Breast epithelium (tissue), 4 donors: ENCODE measurements around the gene SVEP1. TPM values are rescaled to one million over a fixed set of nuclear protein-coding genes. Genes with fewer than 3 reads are reported as not detected.

Experiments used
- DNase-seq, 2 donors: peaks; one replicate each; pipeline ENCODE4 v3.0.0-alpha.2; 2019; ENCODE audit warnings: low spot score in 2 of 2
- H3K27ac ChIP-seq, 2 donors: fragments of 200-600 bp; sonication (generic) in 1 of 2; one replicate each; pipeline ENCODE4 v1.5.1; 2016 to 2019; ENCODE audit warnings: mild to moderate bottlenecking in 1 of 2
- H3K27me3 ChIP-seq, 2 donors: fragments of 200-600 bp; sonication (generic) in 1 of 2; one replicate each; pipeline versions ENCODE4 v1.5.1 to v1.6.0; 2017 to 2019; ENCODE audit warnings: control low read depth in 1 of 2, mild to moderate bottlenecking in 1 of 2
- H3K36me3 ChIP-seq: fragments of 200-600 bp; one replicate; pipeline ENCODE4 v1.5.1; 2019
- H3K4me1 ChIP-seq, 2 donors: fragments of 200-600 bp; sonication (generic); one replicate each; pipeline ENCODE4 v1.5.1; 2016 to 2019; ENCODE audit warnings: control low read depth in 1 of 2
- H3K4me3 ChIP-seq, 3 donors: fragments of 200-600 bp; sonication (generic); 1 replicate in 2 of 3; 2 replicates in 1 of 3; pipeline ENCODE4 v1.5.1; 2016 to 2019; ENCODE audit warnings: mild to moderate bottlenecking in 3 of 3, moderate library complexity in 2 of 3
- H3K9me3 ChIP-seq, 2 donors: fragments of 200-600 bp; sonication (generic) in 1 of 2; one replicate each; pipeline ENCODE4 v1.5.1; 2016 to 2019; ENCODE audit warnings: control low read depth in 1 of 2
- POLR2A ChIP-seq: fragments of 450-650 bp; IDR thresholded peaks from one replicate; pipeline ENCODE4 v1.6.1; 2016; ENCODE audit warnings: antibody characterized with exemption, mild to moderate bottlenecking, moderate library complexity
- POLR2AphosphoS5 ChIP-seq, 3 donors: sonication (generic); formaldehyde crosslinking; IDR thresholded peaks; one replicate each; pipeline ENCODE4 v1.6.1; 2017; ENCODE audit warnings: antibody characterized with exemption in 3 of 3
- intact Hi-C: fragments of 100-400 bp; cut with DNase I; formaldehyde crosslinking; loops from one replicate; pipeline ENCODE4 v1.15.1; 2023; ENCODE audit warnings: low total_unique reads
- total RNA-seq, 3 donors: library from RNA; depleted of rRNA; stranded (reverse); fragments of >200 nt; gene quantifications; one replicate each; pipeline ENCODE4 v1.1.0, GENCODE V29; 2016
- TF ChIP-seq, protein P1 (sequence below), 3 donors: fragments of 450-650 bp; IDR thresholded peaks; one replicate each; pipeline ENCODE4 v1.5.1; 2016 to 2017; ENCODE audit warnings: antibody characterized with exemption in 3 of 3, mild to moderate bottlenecking in 3 of 3, moderate library complexity in 3 of 3

The SVEP1 gene
- total RNA-seq, 3 donors from 2014 or later = 54.6 to 158 (median 99.0) TPM

DNA sequence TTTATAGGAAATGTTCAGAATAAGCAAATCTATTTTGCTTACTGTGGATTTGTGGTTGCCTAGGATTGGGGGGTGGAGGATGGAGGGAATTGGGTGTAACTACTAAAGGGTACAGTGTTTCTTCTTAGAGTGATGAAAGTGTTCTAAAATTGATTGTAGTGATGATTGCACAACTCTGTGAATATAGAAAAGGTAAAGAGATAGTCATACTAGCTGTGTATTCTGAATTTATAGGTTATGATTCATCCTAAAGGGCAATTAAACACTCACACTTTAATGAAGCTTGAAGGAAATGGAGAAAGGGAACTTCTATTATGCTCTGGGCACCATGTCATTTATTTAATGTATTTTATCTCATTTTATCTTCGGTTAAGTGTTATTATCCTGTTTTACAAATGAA lies 251.8 kb downstream of the SVEP1 start:
- TF ChIP-seq POLR2A (no peak), POLR2AphosphoS5 (IDR thresholded peaks at IDR 0.05) (no peak)
- TF ChIP-seq, protein P1, sequence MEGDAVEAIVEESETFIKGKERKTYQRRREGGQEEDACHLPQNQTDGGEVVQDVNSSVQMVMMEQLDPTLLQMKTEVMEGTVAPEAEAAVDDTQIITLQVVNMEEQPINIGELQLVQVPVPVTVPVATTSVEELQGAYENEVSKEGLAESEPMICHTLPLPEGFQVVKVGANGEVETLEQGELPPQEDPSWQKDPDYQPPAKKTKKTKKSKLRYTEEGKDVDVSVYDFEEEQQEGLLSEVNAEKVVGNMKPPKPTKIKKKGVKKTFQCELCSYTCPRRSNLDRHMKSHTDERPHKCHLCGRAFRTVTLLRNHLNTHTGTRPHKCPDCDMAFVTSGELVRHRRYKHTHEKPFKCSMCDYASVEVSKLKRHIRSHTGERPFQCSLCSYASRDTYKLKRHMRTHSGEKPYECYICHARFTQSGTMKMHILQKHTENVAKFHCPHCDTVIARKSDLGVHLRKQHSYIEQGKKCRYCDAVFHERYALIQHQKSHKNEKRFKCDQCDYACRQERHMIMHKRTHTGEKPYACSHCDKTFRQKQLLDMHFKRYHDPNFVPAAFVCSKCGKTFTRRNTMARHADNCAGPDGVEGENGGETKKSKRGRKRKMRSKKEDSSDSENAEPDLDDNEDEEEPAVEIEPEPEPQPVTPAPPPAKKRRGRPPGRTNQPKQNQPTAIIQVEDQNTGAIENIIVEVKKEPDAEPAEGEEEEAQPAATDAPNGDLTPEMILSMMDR (IDR thresholded peaks at IDR 0.05) = no peak
- Histone ChIP-seq H3K36me3 (no peaks in the 10 kb centered on the region), H3K9me3 (no peaks in the 10 kb centered on the region), H3K4me1 (no peaks in the 10 kb centered on the region), H3K4me3 (no peak overlapping the region), H3K27me3 (no peaks in the 10 kb centered on the region), H3K27ac (no peak overlapping the region)
- intact Hi-C loops = no loop called here
- no peak for DNase-seq

DNA sequence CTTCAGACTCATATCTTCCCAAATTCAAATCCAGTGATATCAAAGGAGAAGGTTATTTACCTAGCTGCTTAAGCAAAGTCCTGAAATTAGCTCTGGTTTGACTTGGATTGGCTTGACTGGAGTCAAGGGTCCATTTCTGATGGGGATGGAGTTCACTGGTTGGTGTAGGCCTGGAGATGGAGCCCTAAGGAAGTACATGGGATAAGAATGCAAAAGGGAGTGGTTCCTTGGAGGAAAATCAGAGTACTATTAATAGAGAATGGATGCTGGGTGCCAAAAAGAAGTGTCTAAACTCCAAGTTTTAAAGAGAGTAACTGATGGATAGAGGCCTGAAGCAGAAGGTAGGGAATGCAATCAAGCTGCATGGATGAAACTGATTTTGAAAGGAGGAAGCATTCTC lies 255.7 kb downstream of the SVEP1 start:
- no peaks in the 10 kb centered on the region for H3K4me1 ChIP-seq
- H3K27me3 ChIP-seq = no peaks in the 10 kb centered on the region
- no peak overlapping the region for H3K4me3 ChIP-seq
- TF ChIP-seq, protein P1 (IDR thresholded peaks at IDR 0.05) = no peak
- TF ChIP-seq POLR2AphosphoS5 (IDR thresholded peaks at IDR 0.05) = no peak
- no peak for TF ChIP-seq POLR2A
- DNase-seq = no peak
- intact Hi-C loops = no loop called here
- no peaks in the 10 kb centered on the region for H3K36me3 ChIP-seq
- no peak overlapping the region for H3K27ac ChIP-seq
- H3K9me3 ChIP-seq = no peaks in the 10 kb centered on the region

DNA sequence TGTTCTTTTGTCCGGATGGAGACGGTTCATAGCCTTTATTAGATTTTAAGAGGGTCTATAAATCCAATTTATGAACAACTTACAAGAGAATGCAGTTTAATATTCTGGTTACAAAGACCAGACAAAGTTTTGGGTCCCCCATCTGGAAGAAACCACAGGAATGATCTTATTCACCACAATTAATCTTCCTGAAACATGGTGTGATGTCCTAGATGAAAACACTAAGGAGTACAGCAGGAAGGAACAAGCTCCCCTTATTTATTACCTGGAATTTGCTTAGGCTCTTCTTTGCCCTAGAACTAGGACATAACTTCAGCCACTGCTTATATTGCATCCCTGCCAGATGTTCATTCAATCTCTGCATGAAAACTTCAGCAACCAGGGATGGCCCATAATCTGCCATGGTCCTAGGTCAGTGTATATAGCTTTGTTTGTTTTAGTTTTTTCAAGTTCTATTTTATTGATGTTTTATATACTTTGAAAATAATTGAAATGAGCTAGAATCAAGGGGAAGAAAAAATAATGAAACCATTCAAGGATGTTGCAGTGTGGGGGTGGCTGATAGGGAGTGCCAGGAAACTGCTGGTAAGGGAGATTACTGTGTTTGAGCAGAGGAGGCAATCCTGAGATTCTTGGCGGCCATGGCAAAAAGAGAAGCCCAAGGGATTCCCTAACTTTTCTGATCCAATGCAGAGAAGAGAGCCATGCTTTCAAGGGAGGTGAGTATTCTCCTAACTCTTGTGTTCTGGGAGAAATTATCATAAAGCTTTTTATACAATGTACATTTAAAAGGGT lies 258.7 kb downstream of the SVEP1 start:
- no peak for TF ChIP-seq POLR2A
- TF ChIP-seq, protein P1 (IDR thresholded peaks at IDR 0.05) = no peak
- TF ChIP-seq POLR2AphosphoS5 (IDR thresholded peaks at IDR 0.05) = no peak

DNA sequence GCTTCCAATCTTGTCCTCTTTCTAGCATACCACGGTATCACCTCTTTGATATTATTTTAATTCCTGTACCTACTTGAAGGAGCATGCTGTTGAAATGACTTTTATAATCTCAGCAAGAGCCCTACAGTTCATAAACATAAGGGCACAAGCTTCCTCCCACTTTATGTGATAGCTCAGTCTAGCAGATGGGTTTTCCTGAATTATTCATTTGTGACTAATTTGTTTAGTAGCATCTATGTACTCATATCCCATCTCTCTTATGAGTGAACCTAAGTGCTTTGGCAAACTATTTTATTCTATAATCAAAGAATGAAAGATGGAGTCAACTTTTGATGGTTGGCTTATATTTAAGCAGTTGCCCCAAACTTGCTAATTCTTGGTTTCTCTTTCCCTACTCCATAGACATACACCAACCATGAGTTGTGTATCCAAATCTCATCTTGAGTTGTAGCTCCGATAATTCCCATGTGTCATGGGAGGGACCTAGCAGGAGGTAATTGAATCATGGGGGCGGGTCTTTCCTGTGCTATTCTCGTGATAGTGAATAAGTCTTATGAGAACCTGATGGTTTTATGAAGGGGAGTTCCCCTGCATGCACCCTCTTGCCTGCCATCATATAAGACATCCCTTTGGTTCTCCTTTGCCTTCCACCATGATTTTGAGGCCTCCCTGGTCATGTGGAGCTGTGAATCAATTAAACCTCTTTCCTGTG lies 259.6 kb downstream of the SVEP1 start:
- Histone ChIP-seq H3K9me3 (no peaks in the 10 kb centered on the region), H3K27ac (no peak overlapping the region), H3K36me3 (no peaks in the 10 kb centered on the region), H3K4me3 (no peak overlapping the region), H3K4me1 (no peaks in the 10 kb centered on the region), H3K27me3 (no peaks in the 10 kb centered on the region)
- no peak for DNase-seq
- TF ChIP-seq POLR2A (no peak), POLR2AphosphoS5 (IDR thresholded peaks at IDR 0.05) (no peak)
- TF ChIP-seq, protein P1 (IDR thresholded peaks at IDR 0.05) = no peak
- intact Hi-C loops = no loop called here

More for the DNA sequence above, 258.7 kb downstream of the SVEP1 start:
- H3K36me3 ChIP-seq = no peaks in the 10 kb centered on the region
- no peaks in the 10 kb centered on the region for H3K4me1 ChIP-seq
- DNase-seq = no peak
- no peaks in the 10 kb centered on the region for H3K9me3 ChIP-seq
- intact Hi-C loops = no loop called here
- no peaks in the 10 kb centered on the region for H3K27me3 ChIP-seq
- no peak overlapping the region for H3K4me3 ChIP-seq
- no peak overlapping the region for H3K27ac ChIP-seq

DNA sequence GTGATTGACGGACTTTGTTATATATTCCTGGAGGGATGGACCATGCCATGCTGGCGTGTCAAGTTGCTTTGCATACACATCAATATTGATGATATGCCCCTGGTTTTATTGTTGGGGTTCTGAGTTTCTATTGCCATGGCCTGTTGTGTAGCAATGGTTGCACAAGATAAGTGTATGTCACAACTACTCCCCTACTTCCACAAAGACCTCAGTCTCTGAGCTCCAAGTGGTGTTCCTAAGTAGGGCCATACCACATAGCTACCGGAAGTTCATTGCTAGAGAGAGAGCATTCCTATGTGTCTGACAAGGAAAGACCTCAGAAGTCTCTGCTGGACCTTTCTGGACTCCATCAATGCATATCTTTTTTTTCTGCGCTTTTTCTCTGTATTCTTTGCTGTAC lies 261.6 kb downstream of the SVEP1 start:
- Histone ChIP-seq H3K4me3 (no peak overlapping the region), H3K4me1 (no peaks in the 10 kb centered on the region), H3K9me3 (no peaks in the 10 kb centered on the region), H3K27me3 (no peaks in the 10 kb centered on the region), H3K27ac (no peak overlapping the region), H3K36me3 (no peaks in the 10 kb centered on the region)
- TF ChIP-seq POLR2A = no peak
- TF ChIP-seq, protein P1 (IDR thresholded peaks at IDR 0.05) = no peak
- no peak for TF ChIP-seq POLR2AphosphoS5 (IDR thresholded peaks at IDR 0.05)
- intact Hi-C loops = no loop called here
- no peak for DNase-seq
